HepG2 (cell line): ENCODE results near the gene SLU7. TPM values are rescaled to one million over a fixed set of nuclear protein-coding genes. Genes with fewer than 3 reads are reported as not detected.

Source experiments
- ATAC-seq: fragments of 200-7000 bp; cut with Tn5 transposase; 3 replicates; pipeline ENCODE4 v1.9.1; 2020; ENCODE audit warnings: mild to moderate bottlenecking, moderate library complexity
- BruUV-seq: library from RNA; stranded (reverse); fragments of 400-500 nt; replicated peaks from 2 replicates; lab custom pipeline; 2021; lab: Mats Ljungman, UMichigan
- CTCF ChIA-PET: fragments of 300-600 bp; formaldehyde crosslinking; extraction: SDS; loops from one replicate; lab custom pipeline; 2021; ENCODE audit warnings: low total read pairs, inconsistent platforms, low intra/inter-chr PET ratio; lab: Yijun Ruan, JAX
- POLR2A ChIA-PET: fragments of 350-600 bp; sonication (Branson Sonifier 250); formaldehyde crosslinking; loops from one replicate; lab custom pipeline; 2020; ENCODE audit warnings: antibody characterized with exemption, inconsistent platforms; lab: Yijun Ruan, JAX
- DNase-seq: peaks from one replicate; pipeline ENCODE4 v3.0.0-alpha.2; 2015; ENCODE audit warnings: low spot score
- FAIRE-seq: peaks from 3 replicates; lab custom pipeline; 2011; peaks lifted over from hg19 to GRCh38; lab: Jason Lieb, UNC
- H2AFZ ChIP-seq: one replicate; pipeline ENCODE4 v1.6.1; 2011; ENCODE audit warnings: low read length, inconsistent platforms
- H3K27ac ChIP-seq: fragments of 300-600 bp; 3 replicates; pipeline ENCODE4 v1.8.0; 2011; ENCODE audit warnings: mixed run types, mild to moderate bottlenecking, mixed read lengths, low read length, inconsistent platforms; ENCODE audit not compliant: insufficient read depth; ENCODE audit errors: extremely low read length
- H3K27me3 ChIP-seq, 2 experiments: fragments of 200-600 bp in 1 of 2; 2 replicates in 1 of 2; 3 replicates in 1 of 2; pipeline versions ENCODE4 v1.6.0 to v1.8.0; 2011; ENCODE audit warnings: low read length in 2 of 2, mild to moderate bottlenecking in 2 of 2, moderate library complexity in 2 of 2, inconsistent platforms in 1 of 2; ENCODE audit not compliant: insufficient read depth in 2 of 2, control insufficient read depth in 1 of 2
- H3K36me3 ChIP-seq, 2 experiments: fragments of 200-600 bp in 1 of 2; replicated peaks in 1 of 2; 2 replicates in 1 of 2; 3 replicates in 1 of 2; pipeline versions ENCODE4 v1.5.1 to v1.8.0; 2011; ENCODE audit warnings: low read length in 2 of 2, inconsistent platforms in 1 of 2; ENCODE audit not compliant: insufficient read depth in 2 of 2, control insufficient read depth in 1 of 2
- H3K4me1 ChIP-seq: 2 replicates; pipeline ENCODE4 v1.5.1; 2012; ENCODE audit warnings: low read length, inconsistent platforms; ENCODE audit not compliant: insufficient read depth
- H3K4me2 ChIP-seq: 2 replicates; pipeline ENCODE4 v1.6.0; 2011; ENCODE audit warnings: low read depth, low read length, inconsistent platforms
- H3K4me3 ChIP-seq, 3 experiments: fragments of 200-600 bp in 1 of 3; sonication (generic), shearing (Covaris generic) in 1 of 3; replicated peaks in 1 of 3; 2 replicates each; pipeline ENCODE4 v1.5.1; 2011 to 2016; ENCODE audit warnings: low read length in 3 of 3, inconsistent platforms in 2 of 3, low read depth in 2 of 3, mild to moderate bottlenecking in 2 of 3, control low read depth in 1 of 3, mixed read lengths in 1 of 3; ENCODE audit not compliant: insufficient read depth in 1 of 3
- H3K79me2 ChIP-seq: one replicate; pipeline ENCODE4 v1.6.1; 2011; ENCODE audit warnings: low read length, inconsistent platforms; ENCODE audit not compliant: insufficient read depth
- H3K9ac ChIP-seq: 2 replicates; pipeline ENCODE4 v1.6.0; 2011; ENCODE audit warnings: mild to moderate bottlenecking, low read depth, low read length, inconsistent platforms; ENCODE audit not compliant: insufficient read depth
- H3K9me3 ChIP-seq: 2 replicates; pipeline ENCODE4 v1.5.1; 2012; ENCODE audit warnings: mild to moderate bottlenecking, low read length
- H4K20me1 ChIP-seq: 2 replicates; pipeline ENCODE4 v1.6.0; 2011; ENCODE audit warnings: inconsistent platforms, mild to moderate bottlenecking, low read length, moderate library complexity; ENCODE audit not compliant: insufficient read depth
- ATF4 ChIP-seq, 2 experiments: fragments of 450-650 bp in 1 of 2; sonication (generic) in 1 of 2; formaldehyde crosslinking; IDR thresholded peaks; 2 replicates each; pipeline versions ENCODE4 v1.5.0 to v1.8.0; 2020 to 2022; ENCODE audit warnings: mild to moderate bottlenecking in 1 of 2, missing genetic modification reagents in 1 of 2
- ETV6 ChIP-seq: sonication (generic); formaldehyde crosslinking; conservative IDR thresholded peaks from 2 replicates; pipeline ENCODE4 v1.4.0; 2020; ENCODE audit warnings: missing genetic modification reagents
- MIER2 ChIP-seq: IDR thresholded peaks from 2 replicates; pipeline ENCODE4 v1.6.1; 2016; ENCODE audit warnings: missing biosample characterization, missing genetic modification reagents
- MXD3 ChIP-seq: IDR thresholded peaks from 2 replicates; pipeline ENCODE4 v1.6.1; 2016; ENCODE audit warnings: mild to moderate bottlenecking, missing biosample characterization, missing genetic modification reagents
- NRL ChIP-seq: sonication (generic); formaldehyde crosslinking; IDR thresholded peaks from 2 replicates; pipeline ENCODE4 v1.5.0; 2020; ENCODE audit warnings: missing genetic modification reagents, mild to moderate bottlenecking, moderate library complexity, borderline replicate concordance
- PATZ1 ChIP-seq: sonication (generic); formaldehyde crosslinking; IDR thresholded peaks from 2 replicates; pipeline ENCODE4 v1.4.0; 2020; ENCODE audit warnings: missing genetic modification reagents
- PREB ChIP-seq: sonication (generic); formaldehyde crosslinking; IDR thresholded peaks from 2 replicates; pipeline ENCODE4 v1.4.0; 2020; ENCODE audit warnings: missing genetic modification reagents
- SNAPC4 ChIP-seq: sonication (generic); formaldehyde crosslinking; IDR thresholded peaks from 2 replicates; pipeline ENCODE4 v1.4.0; 2020; ENCODE audit warnings: mild to moderate bottlenecking, missing genetic modification reagents
- THAP8 ChIP-seq: sonication (generic); formaldehyde crosslinking; IDR thresholded peaks from 2 replicates; pipeline ENCODE4 v1.5.1; 2020; ENCODE audit warnings: missing genetic modification reagents, mild to moderate bottlenecking, borderline replicate concordance
- ZNF296 ChIP-seq: sonication (generic); formaldehyde crosslinking; conservative IDR thresholded peaks from 2 replicates; pipeline ENCODE4 v1.5.0; 2020; ENCODE audit warnings: mild to moderate bottlenecking, missing genetic modification reagents
- ZNF343 ChIP-seq: sonication (generic); formaldehyde crosslinking; IDR thresholded peaks from 2 replicates; pipeline ENCODE4 v1.4.0; 2020; ENCODE audit warnings: mild to moderate bottlenecking, missing genetic modification reagents
- ZNF891 ChIP-seq: sonication (generic); formaldehyde crosslinking; IDR thresholded peaks from 2 replicates; pipeline ENCODE4 v1.5.0; 2020; ENCODE audit warnings: mild to moderate bottlenecking, missing genetic modification reagents
- WGBS: methylation state at CpG from one replicate; pipeline ENCODE4 v1.1.6; 2017; ENCODE audit warnings: low lambda C conversion rate; 5-methylcytosine and 5-hydroxymethylcytosine counted together
- in situ Hi-C: cut with HindIII; loops from 2 replicates; pipeline ENCODE4 v1.10.0; 2017; ENCODE audit warnings: low pct_unique_long_range_greater_than_20kb; ENCODE audit not compliant: extremely low pct_ligation_motif_present
- intact Hi-C: fragments of 100-400 bp; cut with micrococcal nuclease; formaldehyde crosslinking; loops from one replicate; pipeline ENCODE4 v1.10.0; 2022; ENCODE audit not compliant: unreplicated experiment
- polyA plus RNA-seq, 8 experiments: library from polyadenylated mRNA; depleted of rRNA in 3 of 8; stranded (reverse) in 7 of 8; unstranded in 1 of 8; fragments of >200 nt; fragmentation: Illumina TruSeq in 4 of 8; extraction: Trizol in 4 of 8; gene quantifications; 2 replicates each; pipeline versions ENCODE4 v1.2.1 to v1.2.3, GENCODE V29; 2011 to 2016; ENCODE audit warnings: low read depth in 4 of 8, missing spikeins in 1 of 8, mixed read lengths in 1 of 8; ENCODE audit not compliant: insufficient read depth in 1 of 8
- total RNA-seq, 5 experiments: library from RNA; depleted of rRNA; stranded (reverse); fragments of >200 nt; fragmentation: Illumina TruSeq; extraction: Trizol; gene quantifications; 2 replicates each; pipeline ENCODE4 v1.2.3, GENCODE V29; 2016; ENCODE audit warnings: low read depth in 1 of 5

SLU7 gene
- total and polyA plus RNA-seq, 2 of the 13 experiments (the other 11 are each of a cell fraction or from before 2014, with no cell fraction given): 24.0 to 39.2 TPM

- H3K9ac ChIP-seq: no peak overlapping the region
- intact Hi-C loops: no loop called here
- no peak for DNase-seq
- H3K36me3 ChIP-seq: no peaks in the 10 kb centered on the region
- ATAC-seq: no peak
- in situ Hi-C loops: no loop called here
- no peaks in the 10 kb centered on the region for H3K9me3 ChIP-seq
- 27% methylated on average over 2 of the region's 2 CpGs for WGBS
- no peak for FAIRE-seq
- no peak overlapping the region for H3K4me3 ChIP-seq
- no peak overlapping the region for H3K27ac ChIP-seq
- no TSS peak for BruUV-seq
- no peak overlapping the region for H2AFZ ChIP-seq
- ChIA-PET CTCF (no interaction called here), POLR2A (no interaction called here)
- H4K20me1 ChIP-seq: no peaks in the 10 kb centered on the region
- H3K4me2 ChIP-seq: no peak overlapping the region
- H3K79me2 ChIP-seq: no peaks in the 10 kb centered on the region
- H3K27me3 ChIP-seq: peaks cover 0 to 8% of the 10 kb centered on the region in 2 experiments; a peak in 3 of 5 replicates
- peaks cover 5% of the 10 kb centered on the region for H3K4me1 ChIP-seq
- no peak for TF ChIP-seq ZNF296
- TF ChIP-seq ZNF891 (CRISPR knock-in tag): no peak
- TF ChIP-seq THAP8 (CRISPR knock-in tag): no peak
- no peak for TF ChIP-seq MIER2 (CRISPR knock-in tag)
- TF ChIP-seq ETV6 (CRISPR knock-in tag): no peak
- TF ChIP-seq ZNF343 (CRISPR knock-in tag): no peak
- no peak for TF ChIP-seq MXD3
- no peak for TF ChIP-seq SNAPC4 (CRISPR knock-in tag)
- no peak for TF ChIP-seq PREB (CRISPR knock-in tag)
- no peak for TF ChIP-seq NRL (CRISPR knock-in tag)
- no peak for TF ChIP-seq ATF4 (CRISPR knock-in tag; IDR thresholded peaks at IDR 0.05)
- TF ChIP-seq PATZ1: no peak
Observed at GRCh38 chr5:160451281-160451680, 32.4 kb upstream of the SLU7 start.
